ENCODE results near the gene IGF2R. TPM values are rescaled to one million over a fixed set of nuclear protein-coding genes. Genes with fewer than 3 reads are reported as not detected.
A peak's percentile ranks its signal among the peaks of the same experiment; 100 is the strongest.
"Not testable (repeated sequence)": the region's sequence is repeated elsewhere in the genome, so short reads cannot be mapped to it uniquely, and the experiment has no call there.

The IGF2R gene, protein sequence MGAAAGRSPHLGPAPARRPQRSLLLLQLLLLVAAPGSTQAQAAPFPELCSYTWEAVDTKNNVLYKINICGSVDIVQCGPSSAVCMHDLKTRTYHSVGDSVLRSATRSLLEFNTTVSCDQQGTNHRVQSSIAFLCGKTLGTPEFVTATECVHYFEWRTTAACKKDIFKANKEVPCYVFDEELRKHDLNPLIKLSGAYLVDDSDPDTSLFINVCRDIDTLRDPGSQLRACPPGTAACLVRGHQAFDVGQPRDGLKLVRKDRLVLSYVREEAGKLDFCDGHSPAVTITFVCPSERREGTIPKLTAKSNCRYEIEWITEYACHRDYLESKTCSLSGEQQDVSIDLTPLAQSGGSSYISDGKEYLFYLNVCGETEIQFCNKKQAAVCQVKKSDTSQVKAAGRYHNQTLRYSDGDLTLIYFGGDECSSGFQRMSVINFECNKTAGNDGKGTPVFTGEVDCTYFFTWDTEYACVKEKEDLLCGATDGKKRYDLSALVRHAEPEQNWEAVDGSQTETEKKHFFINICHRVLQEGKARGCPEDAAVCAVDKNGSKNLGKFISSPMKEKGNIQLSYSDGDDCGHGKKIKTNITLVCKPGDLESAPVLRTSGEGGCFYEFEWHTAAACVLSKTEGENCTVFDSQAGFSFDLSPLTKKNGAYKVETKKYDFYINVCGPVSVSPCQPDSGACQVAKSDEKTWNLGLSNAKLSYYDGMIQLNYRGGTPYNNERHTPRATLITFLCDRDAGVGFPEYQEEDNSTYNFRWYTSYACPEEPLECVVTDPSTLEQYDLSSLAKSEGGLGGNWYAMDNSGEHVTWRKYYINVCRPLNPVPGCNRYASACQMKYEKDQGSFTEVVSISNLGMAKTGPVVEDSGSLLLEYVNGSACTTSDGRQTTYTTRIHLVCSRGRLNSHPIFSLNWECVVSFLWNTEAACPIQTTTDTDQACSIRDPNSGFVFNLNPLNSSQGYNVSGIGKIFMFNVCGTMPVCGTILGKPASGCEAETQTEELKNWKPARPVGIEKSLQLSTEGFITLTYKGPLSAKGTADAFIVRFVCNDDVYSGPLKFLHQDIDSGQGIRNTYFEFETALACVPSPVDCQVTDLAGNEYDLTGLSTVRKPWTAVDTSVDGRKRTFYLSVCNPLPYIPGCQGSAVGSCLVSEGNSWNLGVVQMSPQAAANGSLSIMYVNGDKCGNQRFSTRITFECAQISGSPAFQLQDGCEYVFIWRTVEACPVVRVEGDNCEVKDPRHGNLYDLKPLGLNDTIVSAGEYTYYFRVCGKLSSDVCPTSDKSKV (N-terminal part only)
- 10 to 100 TPM; 62.7 to 71.8 TPM for total RNA-seq
- long read RNA-seq, donor 1, full-length matches to known transcripts = 1 of 29 reads
- long read RNA-seq, donor 1, partial matches to known transcripts = 22 of 29 reads
- long read RNA-seq, donor 1, other reads (novel, unspliced or antisense) = 6 of 29 reads
- long read RNA-seq, donor 2, partial matches to known transcripts = 14 of 15 reads
- long read RNA-seq, donor 2, other reads (novel, unspliced or antisense) = 1 of 15 reads

DNA sequence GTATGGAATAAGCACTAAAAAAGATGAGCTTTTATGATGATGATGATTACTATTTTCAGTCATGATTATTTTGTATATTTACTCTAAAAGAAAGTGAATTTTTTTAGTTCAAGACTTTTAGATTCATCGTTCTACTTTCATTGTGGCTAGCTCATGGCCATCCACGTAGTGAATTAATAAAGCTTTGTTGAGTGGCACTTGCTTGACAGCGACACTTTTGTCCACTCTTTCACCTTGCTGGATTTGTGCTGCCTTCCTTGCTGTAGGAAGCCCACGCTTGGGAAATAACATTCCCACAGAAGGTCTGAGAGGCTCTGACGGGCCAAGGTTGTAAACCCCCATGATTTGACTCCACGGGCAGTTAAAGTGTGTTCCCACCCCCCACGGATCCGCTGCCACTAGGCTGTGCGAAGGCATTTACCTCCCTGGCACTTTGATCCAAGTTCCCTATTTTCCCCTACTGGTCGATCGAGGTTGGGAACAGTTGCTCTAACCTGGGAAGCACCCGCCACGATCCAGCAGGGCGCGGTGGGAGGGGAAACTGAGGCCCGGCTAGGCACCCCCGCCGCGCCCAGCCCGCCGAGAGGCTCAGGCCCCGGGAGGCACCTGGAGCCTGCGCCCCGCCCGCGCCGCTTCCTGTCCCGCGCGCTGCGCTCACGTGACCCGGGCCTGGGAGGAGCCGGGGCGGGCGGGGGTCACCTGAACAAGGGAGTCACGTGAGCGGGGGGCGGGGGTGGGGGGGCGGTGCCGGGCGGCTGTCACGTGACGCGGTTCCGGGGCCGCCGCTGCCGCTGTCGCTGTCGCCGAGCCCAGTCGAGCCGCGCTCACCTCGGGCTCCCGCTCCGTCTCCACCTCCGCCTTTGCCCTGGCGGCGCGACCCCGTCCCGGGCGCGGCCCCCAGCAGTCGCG is at the start of gene IGF2R:
IGF2R (plus strand) TSS at position 788 of the 909 bp plus-strand sequence. CDS start 165 bp downstream, outside the sequence.
- DNase-seq (ENCODE audit: low spot score) = peak; percentile 97
- intact Hi-C loops (cut with DNase I) = loop anchor here in 1 of 2 donors (5.0 kb wide), 1 partner anchor 551 kb away; no protein-coding TSS in a partner anchor

DNA sequence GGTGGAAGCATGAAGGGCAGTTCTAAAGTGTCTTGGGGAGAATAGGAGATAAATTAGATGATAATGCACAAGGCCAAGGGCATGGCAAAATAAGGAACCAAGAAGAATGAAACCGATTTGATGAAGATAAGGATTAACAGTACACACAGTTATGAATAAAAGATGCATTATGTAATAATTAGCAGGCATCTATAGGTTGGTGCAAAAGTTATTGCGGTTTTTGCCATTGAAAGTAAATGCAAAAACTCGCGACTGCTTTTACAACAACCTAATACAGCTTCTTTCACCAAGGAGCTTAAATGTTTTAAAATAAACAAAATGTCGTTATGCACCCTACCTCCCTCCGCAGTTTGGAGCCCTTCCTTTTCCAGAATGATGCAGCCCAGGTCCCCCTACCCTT is 49.1 kb upstream of the IGF2R start:
- no peak for DNase-seq (ENCODE audit: low spot score)
- intact Hi-C loops (cut with DNase I) = no loop called here

DNA sequence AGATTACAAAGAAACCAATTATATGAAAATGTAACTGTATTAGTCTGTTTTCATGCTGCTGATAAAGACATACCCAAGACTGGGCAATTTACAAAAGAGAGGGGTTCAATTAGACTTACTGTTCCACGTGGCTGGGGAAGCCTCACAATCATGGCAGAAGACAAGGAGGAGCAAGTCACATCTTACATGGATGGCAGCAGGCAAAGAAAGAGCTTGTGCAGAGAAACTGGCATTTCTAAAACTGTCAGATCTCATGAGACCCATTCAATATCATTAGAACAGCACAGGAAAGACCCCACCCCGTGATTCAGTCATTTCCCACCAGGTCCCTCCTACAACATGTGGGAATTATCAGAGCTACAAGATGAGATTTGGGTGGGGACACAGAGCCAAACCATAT is 44.7 kb upstream of the IGF2R start:
- DNase-seq (ENCODE audit: low spot score); intact Hi-C loops (cut with DNase I): not testable (repeated sequence)

DNA sequence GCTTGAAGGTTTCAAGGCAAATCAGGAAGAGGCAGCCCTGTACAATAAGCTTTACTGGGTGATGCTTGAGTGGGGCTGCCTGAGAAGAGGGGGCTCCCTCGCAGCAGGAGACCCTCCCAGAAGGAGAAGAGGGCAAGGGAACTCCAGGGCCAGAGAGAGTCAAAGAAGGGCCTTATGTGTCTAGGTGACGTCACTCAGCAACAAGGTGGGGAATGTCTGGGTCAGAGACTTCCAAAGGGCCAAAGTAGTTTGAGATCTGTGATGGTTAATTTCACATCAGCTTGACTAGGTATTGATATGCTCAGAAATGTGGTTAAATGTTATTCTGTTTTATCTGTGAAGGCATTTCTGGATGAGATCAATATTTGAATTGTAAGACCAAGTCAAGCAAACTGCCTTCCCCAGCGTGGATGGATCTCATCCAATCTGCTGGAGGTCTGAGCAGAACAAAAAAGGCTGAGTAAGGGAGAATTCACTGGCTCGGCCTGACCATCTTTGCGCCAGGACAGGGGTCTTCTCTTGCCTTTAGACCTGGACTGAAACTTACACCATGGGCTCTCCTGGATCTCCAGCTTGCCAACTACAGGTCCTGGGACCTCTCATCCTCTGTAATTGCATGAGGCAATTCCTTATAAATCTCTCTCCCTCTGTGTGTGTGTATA is 42.2 kb upstream of the IGF2R start:
- intact Hi-C loops (cut with DNase I) = no loop called here
- DNase-seq (ENCODE audit: low spot score) = no peak

DNA sequence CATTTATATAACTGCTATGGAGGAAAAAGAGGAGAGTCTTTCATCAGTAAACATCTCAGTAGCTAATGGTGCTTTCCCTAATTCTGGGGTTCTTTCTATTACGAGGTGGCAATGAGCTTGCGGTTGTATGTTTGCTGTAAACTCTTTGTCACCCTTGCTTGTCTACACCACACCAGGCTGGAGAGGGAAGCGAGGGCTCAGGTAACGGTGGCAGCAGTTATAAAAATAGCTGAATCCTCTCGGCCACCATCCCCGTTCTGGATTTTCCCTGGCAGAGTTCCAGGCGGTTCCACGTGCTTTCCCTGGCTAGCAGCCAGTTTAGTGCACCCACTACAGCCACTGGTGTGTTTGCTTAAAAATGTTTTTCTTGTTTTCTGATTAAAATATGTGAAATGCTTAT is 39.1 kb upstream of the IGF2R start:
- DNase-seq (ENCODE audit: low spot score) = no peak
- intact Hi-C loops (cut with DNase I) = no loop called here

DNA sequence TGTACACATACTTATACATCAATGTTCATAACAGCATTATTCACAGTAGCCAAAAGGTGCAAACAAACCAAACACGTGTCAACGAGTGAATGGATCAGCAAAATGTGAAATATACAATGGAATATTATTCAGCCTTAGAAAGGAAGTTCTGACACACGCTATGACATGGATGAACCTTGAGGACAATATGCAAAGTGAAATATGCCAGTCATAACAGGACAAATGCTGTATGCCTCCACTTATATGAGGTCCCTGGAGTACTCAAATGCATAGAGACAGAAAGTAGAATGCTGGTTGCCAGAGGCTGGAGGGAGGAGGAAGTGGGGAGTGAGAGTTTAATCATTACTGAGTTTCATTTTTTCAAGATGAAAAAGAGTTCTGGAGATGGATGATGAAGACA is 37.8 kb upstream of the IGF2R start:
- DNase-seq (ENCODE audit: low spot score) = no peak
- intact Hi-C loops (cut with DNase I) = no loop called here

DNA sequence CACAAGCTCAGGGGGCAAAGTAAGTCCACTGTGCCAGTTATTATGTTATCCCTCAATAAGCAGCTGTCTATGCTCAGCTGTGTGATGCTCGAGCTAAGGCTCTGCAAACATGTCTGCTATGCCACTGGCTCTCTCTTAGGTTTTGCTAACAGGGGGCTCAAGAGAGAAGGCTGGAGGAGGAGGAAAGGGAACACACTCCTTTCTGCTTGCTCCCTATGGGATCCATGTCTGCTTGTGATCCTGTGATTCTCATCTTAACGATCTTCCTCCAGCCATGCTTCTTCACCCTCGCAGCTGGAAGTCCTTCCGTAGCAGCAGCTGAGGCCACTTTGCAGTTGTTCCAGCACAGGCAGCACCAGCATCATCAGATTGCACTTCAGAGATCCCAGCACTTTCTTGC is 37.0 kb upstream of the IGF2R start:
- intact Hi-C loops (cut with DNase I) = no loop called here
- no peak for DNase-seq (ENCODE audit: low spot score)

DNA sequence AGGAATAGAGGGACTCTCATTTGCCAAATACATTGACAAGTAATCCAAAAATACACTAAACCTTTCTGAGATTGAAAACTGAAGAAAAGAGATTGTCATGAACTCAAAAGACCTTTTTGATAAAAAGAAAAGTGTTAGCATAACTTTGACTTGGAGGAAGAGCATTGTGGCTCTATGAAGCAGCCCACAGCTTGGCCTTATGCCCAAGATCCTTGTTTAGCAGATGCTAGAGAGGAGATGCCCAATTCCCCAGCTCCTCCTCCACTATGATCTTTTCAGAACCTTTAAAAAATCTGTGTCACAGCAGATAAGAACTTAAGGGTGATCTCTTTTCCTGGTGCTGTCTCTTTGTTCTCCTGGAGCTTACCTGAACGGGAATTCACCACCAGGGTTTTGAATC is 35.8 kb upstream of the IGF2R start:
- DNase-seq (ENCODE audit: low spot score) = no peak
- intact Hi-C loops (cut with DNase I) = no loop called here

DNA sequence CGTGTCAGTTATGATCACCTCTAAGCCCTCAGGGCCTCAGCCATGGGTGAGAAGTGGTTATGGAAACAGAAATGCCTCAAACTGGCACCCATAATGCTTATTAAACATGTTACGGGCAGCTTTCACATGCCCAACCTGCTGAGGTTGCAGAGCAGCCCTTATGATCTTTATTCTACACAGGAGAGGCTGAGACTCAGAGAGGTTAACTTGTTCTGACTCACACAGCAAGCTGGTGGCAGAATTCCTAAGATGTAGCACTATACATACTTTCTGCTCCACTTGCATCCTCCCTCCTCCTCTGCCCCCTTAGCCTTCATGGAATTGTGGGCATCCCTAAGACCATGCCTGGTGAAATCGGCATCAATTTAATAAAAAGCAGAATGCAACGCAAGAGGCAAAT is 34.7 kb upstream of the IGF2R start:
- intact Hi-C loops (cut with DNase I) = no loop called here

DNA sequence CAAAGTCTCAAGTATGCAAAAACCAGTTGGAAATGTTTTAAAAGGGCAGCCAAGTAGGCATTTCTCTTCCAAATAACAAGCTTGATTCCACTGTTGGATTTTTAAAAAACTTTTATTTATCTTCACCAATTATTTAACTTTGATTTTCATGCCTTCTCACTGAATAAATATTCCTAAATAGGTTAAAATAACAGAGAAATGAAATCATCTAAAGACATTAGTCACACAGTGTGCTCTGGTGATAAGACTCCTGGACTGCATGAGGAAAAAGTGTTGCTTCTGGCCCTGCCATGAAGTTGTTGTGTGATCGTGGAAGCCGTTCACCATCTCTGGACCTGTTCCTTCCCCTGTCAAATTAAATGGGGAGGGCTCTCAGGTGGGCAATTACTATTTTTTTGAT is 33.8 kb upstream of the IGF2R start:
- no peak for DNase-seq (ENCODE audit: low spot score)
- intact Hi-C loops (cut with DNase I) = no loop called here

More for the DNA sequence above, 34.7 kb upstream of the IGF2R start:
- DNase-seq (ENCODE audit: low spot score) = no peak

DNA sequence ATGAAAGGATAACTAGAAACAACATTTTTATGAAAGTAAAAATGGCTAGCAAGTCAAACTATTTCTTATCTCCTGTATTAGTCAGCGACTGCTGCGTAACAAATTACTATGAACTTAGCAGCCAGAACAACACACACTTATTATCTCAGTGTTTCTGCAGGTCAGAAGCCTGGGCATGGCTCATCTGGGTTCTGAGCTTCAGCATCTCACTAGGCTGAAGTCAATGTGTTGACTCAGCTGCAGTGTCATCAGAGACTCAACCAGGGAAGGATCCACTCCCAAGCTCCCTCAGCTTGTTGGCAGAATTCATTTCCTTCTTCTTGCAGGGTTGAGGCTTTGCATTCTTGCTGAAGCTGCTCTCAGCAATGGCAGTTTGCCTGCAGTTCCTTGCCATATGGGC is 33.2 kb upstream of the IGF2R start:
- no peak for DNase-seq (ENCODE audit: low spot score)
- intact Hi-C loops (cut with DNase I) = no loop called here

DNA sequence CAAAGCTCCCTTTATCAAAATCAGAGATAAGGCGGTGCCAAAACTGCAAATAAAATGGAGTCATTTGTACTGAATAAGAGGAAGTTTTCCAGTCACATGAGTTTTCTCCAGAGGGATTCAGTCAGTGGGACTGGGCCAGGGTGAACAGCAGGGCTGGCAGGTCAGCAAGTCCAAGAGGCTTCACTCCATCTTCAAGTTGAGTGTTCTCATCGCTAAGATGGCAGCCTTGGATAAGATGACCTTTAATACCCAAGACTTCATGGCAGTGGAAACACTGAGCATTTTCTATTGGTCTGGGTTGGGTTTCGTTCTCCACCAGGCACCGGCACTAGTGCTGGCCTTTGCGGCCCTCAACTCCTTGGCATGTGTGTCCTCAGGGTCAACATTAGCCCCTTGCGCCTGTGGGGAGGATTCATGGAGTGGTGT is 29.3 kb upstream of the IGF2R start:
- intact Hi-C loops (cut with DNase I) = loop anchor here (2.0 to 5.0 kb wide), 2 partner anchors 77 kb away; no protein-coding TSS in a partner anchor
- DNase-seq (ENCODE audit: low spot score) = no peak

DNA sequence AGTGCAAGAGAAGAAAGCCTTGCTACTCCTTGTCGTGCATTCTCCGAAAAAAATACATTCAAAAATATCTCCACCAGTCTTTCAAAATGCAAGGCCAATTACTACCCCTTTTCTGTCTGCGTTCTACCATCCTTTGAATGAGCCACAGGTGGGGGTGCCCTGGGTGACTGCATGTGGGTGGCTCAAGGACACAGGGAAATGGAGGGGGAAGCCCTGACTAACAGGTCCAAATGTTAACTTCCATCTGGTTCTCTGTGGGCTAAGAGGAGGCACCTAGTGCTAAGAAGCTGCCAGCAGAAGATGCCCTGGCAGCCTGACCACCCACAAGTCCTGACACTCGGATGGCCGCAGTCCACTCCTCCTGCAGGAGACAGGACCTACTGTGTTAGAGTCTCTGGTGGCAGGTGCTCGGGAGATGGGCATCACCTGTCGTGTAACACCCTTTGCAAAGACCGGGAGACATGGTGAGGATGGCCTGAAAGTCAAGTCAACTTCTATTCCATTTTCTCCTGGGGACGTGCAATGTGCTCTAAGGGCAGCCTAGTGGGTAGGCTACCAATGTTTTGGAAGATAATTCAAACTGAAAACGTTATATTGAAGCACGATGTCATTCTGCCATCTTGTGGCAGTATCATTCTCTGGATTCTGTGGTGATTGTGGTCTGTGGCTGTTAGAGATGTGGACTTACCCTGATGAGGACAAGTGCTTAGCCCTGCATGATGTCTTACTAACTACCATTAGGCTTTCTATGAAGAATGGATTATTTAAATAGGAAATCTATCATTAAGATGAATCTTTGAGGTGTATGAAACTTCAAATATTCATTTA is 27.4 kb upstream of the IGF2R start:
- DNase-seq (ENCODE audit: low spot score) = no peak
- intact Hi-C loops (cut with DNase I) = loop anchor here (2.0 to 5.0 kb wide), 2 partner anchors 79 kb away; no protein-coding TSS in a partner anchor

DNA sequence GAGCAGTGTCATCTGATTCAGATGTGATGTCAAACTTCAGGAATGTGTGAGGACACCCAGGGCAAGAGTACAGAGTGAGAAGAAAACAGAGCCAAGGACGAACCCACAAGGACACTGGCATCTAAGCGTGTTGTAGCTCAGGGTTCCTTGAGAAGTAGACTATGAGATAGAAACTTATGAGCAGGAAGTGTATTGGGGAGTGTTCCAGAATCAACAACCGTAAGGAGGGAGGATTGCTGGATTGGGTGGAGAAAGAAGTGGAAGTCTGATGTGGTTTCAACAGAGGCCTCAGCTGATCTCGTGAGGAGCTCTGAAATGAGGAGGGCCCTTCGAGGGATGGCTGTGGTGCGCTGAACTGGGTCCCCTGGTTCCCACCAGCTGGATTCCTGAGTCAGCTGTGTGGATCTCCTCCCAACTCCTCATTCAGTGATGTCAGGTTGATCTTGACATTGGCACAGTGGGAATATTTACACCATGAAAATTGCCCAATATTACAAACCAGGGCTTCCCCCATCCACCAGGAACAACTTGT is 25.7 kb upstream of the IGF2R start:
- intact Hi-C loops (cut with DNase I) = loop anchor here in 1 of 2 donors (5.0 kb wide), 1 partner anchor 81 kb away; no protein-coding TSS in a partner anchor
- no peak for DNase-seq (ENCODE audit: low spot score)

DNA sequence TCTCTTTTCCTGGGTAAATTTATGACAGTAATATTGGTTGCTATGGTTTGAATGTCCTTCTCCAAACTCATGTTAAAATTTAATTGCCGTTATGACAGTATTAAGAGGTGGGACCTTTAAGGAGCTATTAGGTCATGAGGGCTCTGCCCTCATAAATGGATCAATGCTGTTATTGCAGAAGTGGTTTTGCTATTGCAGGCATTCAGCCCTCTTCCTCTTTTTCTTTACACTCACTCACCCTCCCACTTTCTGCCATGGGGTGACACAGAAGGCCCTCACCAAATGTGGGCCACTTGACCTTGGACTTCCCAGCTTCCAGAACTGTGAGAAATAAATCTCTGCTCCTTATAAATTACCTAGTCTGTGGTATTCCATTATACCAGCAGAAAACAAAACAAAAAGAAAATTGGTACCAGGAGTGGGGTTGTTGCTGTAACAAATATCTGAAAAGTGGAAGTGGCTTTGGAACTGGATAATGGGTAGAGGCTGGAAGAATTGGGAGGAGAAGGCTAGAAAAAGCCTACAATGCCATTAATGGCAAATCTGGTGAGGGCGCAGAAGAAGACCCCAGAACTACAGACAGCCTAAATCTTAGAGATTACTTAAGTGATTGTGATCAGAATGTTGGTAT is 24.8 kb upstream of the IGF2R start:
- no peak for DNase-seq (ENCODE audit: low spot score)
- intact Hi-C loops (cut with DNase I) = loop anchor here in 1 of 2 donors (5.0 kb wide), 1 partner anchor 82 kb away; no protein-coding TSS in a partner anchor
